ENCODE results near the gene CCDC121.

GRCh38 chr2:27615316-27615715 is 13.5 kb downstream of the CCDC121 start:
- no peak for TF ChIP-seq POLR2A (IDR thresholded peaks at IDR 0.05; ENCODE audit: low read length)
- no peak for TF ChIP-seq GATA1 (IDR thresholded peaks at IDR 0.05; ENCODE audit: low read depth, low read length)
